Measurements from ENCODE around the gene NLRC5.

Gene NLRC5

DNA sequence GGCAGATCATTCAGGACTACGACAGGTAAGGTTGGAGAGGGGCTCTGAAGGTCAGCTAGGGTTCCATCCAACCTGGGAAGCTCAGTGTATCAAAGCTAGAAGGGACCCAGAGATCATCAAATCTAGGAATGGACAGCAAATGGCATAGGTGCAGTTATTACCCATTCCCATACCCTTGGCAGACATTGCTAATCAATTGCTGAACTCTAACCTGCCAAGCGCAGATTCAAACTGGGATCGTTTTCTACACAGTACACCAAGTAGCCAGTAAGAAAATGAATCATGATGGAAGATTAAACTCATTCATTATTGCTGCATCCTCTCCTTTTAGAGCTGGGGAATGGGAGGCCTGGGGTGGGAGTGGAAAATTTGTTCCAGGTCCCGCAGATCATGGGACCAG lies 136.6 kb downstream of the NLRC5 start:
- DNase-seq (ENCODE audit: low read depth), result no peak

DNA sequence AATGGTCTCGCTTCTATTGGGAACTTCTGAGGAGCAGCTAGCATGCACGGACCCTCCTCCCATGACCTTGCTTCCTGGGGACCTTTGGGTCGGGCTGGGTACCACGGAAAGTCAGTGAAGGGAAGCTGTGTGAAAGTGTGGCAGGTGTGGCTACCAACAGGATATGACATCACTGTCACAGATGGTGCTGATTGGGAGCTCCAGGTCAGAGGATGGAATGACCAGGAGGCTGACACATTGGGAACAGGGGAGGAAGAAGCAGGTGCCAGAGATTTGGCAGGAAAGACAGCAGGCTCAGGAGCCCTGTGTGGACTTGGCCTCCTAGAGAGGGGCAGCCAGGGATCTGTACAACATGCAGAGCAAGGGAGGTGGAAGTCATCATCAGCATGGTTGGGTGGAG lies 137.1 kb downstream of the NLRC5 start:
- DNase-seq (ENCODE audit: low read depth), result no peak

DNA sequence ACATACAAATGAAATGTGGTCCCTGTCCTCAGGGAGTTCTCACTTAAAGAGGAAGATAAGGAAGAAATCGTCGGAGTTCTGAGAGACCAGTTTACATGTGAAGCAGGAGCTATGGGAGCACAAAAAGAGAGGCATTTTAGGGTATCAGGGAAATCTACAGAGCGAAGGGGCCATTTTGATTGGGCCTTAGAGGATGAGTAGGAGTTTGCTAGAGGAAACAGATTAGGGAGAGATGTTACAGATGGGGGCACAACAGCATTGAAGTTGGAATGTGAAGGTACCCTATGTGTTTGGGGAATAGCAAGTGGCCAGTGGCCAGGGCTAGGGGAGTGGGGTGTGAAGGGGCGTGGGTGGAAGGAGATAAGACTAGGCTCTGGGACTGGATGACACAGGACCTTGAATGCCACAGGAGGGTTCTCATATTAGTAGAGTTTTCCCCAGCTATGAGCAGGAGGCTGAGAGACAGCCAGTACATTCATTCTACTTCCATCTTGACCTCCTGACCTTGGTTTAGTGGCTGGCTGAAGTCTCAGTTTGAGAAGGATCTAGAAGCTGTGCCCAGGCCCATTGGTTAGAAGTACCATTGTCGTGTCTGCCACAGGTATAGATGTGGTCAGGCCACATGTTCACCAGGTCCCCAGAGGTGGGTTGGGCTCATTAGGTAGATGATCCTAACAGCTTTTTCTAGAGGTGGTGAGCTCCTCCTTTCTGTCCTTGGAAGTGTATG lies 137.8 kb downstream of the NLRC5 start:
- no peak for DNase-seq (ENCODE audit: low read depth)

DNA sequence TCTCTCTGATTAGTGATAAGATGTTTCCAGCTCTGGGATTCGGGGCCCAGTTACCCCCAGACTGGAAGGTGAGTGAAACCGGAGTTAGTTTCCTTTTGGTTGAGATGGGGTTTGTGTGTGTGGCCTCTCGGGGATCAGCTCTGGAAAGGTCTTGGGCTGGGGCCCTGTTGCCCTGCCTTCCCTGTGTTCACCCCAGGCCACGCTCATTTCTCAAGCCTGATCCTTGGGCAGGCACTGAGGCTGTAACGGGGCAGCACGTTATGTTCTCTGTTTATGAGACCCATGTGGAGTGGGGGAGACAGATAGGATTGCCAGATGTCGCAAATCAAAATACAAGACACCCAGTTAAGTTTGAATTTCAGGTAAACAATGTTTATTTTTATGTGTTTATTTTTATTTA lies 138.5 kb downstream of the NLRC5 start:
- DNase-seq (ENCODE audit: low read depth), result no peak

DNA sequence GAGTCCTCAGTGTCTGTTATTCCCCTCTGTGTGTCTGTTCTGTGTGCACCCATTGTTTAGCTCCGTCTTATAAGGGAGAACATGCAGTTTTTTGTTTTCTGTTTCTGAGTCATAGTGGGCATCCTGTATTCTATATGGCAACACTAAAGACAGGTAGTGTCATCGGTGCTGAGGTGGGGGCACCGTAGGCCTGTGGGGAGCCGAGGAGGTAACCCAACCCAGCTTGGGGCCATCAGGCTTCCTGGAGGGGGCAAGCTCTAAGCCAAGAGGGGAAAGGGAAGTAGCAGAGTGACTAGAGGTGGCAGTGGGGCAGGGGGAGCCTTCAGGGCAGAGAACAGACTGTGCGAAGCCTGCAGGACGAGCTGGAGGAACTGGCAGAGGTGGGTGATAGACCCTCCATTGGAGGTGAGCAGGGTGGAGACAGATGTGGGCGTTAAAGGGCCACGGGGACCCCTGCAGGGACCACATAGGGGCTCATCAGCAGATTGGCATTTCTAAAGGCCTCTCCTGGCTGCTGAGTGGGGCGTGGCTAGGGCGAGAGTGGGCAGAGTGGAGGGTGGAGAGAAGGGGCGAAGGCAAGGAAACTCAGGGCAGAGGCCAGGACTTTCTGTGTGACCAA lies 139.5 kb downstream of the NLRC5 start:
- no peak for DNase-seq (ENCODE audit: low read depth)

DNA sequence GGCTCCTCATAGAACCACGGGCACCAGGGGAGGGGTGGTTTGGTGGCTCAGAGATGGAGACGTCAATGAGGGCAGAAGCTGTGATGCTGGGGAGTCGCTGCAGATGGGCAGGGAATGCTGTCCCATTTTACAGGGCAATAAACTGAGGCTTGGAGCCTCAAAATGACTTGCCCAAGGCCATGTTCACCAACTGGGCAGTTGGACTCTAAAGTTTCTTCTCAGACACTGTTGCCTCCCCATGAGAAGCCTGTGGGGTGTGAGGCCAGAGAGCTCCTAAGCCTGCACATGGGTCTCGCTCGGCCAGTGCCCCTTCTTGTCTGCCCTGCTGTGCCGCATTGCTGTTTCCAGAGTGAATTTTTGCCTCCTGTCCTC lies 141.6 kb downstream of the NLRC5 start:
- DNase-seq (ENCODE audit: low read depth), result no peak

DNA sequence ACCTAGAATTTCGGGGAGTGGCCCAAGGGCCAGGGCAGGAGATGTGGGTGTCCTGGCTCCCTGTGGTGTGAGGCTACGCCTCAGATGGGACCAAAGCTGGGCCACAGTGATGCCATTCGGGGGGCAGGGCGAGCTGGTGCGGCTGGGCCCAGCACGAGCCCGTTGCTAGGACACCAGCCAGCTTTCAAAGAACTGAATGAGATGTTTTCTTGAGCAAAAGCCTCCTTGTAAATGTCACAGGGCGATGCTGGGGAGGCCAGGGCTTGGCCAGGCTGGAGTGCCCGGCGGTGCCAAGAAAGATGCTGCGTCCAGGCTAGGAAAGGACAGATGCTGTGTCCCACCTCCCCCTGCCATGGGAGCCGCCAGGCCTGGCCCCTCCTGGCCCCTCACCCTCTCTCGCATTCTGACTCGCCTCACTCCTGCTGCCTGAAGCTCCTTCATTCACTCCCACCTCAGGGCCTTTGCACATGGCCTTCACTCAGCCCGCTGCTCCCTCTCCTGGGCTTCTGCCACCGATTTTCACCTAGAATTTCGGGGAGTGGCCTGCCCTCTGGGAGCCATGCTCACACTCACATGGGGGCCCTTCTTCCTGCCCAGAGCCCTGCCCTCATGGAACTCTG lies 142.1 kb downstream of the NLRC5 start:
- DNase-seq (ENCODE audit: low read depth), result no peak

DNA sequence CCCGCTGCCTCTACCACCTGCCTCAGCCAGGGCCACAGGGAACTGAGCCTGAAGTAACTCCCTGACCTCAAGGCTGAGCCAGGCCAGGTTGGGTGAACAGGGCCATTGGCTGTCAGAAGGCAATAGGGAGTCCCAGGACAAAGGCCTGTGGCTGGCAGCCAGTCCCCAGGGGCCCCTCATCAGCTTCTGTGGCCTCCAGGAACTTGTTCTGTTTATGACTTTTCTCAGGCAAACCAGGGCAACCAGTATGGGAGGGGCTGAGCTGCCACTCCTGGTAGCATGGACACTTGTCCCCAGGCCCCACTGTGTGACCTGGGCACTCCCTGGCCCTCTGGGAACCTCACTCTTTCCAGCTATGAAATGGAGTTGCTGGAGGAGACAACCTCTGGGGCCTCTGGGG lies 143.1 kb downstream of the NLRC5 start:
- DNase-seq (ENCODE audit: low read depth), result no peak

DNA sequence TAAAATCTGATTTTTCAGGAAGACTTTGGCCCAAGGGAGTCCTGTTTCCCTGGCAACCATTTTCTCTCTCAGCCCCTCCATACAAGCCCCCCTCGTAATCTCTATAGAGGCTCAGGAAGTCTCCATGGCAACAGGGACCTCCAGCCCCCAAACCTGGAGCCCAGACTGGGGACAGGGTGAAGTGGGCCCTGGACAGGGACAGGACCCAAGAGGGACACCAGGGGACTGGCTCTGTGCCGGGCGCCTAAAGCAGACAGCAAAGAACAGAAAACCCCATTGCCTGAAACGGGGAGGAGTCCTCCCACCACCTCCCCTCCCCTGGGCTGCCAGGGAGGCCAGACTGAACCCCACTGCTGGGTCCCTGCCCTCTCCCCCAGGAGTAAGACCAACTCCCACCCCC lies 143.7 kb downstream of the NLRC5 start:
- no peak for DNase-seq (ENCODE audit: low read depth)

All from fibroblast of the conjunctiva (primary cell).